ENCODE data around the gene REXO1.
A peak's percentile ranks its signal among the peaks of the same experiment; 100 is the strongest.

The REXO1 gene

GRCh38 chr19:1774989-1775772 lies 73.1 kb downstream of the REXO1 start:
- peak; percentile 57 for DNase-seq (ENCODE audit: insufficient read length, low spot score)
- no peak for FAIRE-seq

DNA sequence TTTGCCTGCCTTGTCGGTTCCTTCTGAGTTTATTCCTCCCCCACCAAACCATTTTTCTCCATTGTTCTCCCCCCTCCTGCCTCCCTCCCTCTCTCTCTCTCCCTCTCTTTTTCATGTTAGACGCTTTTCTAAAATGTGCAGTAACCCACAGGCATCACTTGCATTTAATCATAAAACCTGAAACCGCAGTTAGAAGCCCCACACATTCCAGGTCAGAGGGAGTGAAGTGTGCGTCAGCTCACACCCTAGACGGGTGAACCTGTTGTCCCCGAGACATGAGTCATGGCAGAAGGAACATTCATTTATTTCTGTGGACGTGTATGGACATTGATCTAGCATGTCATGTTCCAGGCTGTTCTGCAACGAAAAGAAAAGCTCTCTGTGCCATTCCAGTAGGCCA lies 75.1 kb downstream of the REXO1 start:
- DNase-seq (ENCODE audit: insufficient read length, low spot score) (peak; percentile 77), FAIRE-seq (peak; percentile 28)

DNA sequence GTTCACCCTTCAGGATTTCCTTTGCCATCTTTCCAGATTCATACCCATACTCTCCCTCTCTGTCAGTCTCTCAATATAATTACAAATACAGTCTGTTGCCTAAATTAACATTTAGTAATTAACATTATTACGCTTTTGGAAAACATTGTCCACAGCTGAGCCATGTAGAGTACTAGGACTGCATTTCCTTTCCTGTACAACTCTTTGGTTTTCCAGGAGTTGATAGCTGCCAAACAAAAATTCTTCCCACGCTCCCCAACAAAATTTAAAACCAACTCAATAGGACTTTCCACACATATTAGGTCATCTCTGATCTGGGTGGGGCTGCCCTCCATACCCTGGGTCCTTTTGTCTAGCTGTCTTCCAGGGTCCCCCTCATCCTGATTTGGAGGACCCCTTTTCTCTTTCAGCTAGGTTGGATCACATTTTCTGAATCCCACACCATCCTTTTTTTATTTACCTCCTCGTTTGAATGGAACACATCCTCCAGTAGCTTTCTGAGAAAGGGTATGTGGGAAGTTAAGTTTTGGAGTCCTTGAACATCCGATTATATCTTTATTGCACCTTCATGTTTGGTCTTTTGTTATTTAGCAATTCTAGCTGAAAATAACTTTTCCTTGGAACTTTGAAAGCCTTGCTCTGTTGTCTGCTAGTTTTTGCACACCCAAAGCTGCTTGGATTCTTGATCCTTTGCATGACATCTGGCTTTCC lies 77.3 kb downstream of the REXO1 start:
- no peak for FAIRE-seq
- DNase-seq (ENCODE audit: insufficient read length, low spot score), result no peak

GRCh38 chr19:1769645-1769985 lies 78.7 kb downstream of the REXO1 start:
- no peak for FAIRE-seq
- DNase-seq (ENCODE audit: insufficient read length, low spot score), result no peak

DNA sequence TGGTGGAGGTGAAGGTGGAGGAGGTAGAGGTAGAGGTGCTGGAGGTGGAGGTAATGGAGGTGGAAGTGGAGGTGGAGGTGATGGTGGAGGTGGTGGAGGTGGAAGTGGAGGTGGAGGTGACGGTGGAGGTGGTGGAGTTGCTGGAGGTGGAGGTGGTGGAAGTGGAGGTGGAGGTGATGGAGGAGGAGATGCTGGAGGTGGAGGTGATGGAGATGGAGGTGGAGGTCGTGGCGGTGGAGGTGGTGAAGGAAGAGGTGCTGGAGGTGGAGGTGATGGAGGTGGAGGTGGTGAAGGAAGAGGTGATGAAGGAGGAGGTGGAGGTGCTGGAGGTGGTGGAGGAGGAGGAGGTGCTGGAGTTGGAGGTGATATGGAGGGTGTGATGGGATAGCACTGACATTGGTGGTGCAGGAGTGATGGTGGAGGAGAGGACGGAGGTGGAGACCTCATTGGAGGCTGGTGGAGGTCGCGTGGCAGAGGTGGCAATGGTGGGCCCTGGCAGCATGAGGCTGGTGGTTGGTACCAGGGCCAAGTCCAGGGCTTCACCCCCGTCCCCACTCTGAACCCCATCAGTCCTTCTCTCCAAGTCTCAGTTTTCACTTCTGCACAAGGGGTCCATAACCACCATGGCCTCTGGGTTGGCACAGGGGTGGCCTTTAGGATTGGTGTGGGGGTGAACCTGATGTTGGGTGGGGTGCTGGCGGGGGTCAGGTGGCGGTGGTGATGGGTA lies 79.2 kb downstream of the REXO1 start:
- FAIRE-seq, result peak; percentile 79
- no peak for DNase-seq (ENCODE audit: insufficient read length, low spot score)

DNA sequence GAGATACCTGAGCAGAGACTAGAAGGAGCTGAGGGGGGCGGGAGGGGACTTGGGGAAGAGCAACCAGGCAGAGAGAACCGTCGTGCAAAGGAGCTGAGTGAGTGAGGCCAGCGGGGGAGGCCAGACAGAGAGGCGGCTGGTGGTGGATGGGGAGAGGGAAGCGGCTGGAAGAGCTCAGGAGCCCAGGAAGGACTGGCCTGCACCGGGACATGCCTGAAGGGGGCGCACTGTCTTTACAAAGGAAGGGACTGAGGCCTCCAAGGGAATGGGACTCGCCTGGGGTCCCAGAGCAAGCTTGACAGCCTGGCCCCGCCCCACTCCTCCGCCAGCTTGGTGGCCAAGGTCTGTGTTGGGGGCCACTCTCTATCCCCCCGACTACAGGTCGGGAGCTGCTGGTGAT lies 80.0 kb downstream of the REXO1 start:
- DNase-seq (ENCODE audit: insufficient read length, low spot score), result no peak
- no peak for FAIRE-seq

DNA sequence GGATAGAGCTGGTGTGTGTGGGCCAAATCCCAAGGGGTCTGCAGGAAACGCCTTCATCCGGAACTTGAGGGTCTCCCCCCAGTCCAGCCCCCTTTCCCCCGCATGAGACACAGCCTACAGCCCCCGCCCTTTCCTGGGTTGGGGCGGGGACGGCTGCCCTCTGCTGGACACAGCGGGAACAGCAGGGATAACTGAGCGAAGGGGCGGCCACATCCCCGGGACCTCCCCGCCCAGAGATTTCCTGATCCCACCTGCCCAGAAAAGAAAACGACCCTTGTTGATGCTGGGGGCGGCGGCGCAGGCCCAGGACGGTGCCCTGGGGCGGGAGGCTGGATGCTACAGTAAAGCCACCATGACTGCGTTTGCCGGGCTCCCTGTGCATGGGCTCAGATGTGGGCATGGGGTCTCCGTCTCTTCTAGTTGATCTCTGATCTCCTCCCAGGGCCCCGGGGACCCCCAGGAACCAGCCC lies 80.8 kb downstream of the REXO1 start:
- DNase-seq (ENCODE audit: insufficient read length, low spot score) (peak; percentile 75), FAIRE-seq (no peak)

- no peak for FAIRE-seq
- DNase-seq (ENCODE audit: insufficient read length, low spot score), result no peak
These were observed 81.4 kb downstream of the REXO1 start for GRCh38 chr19:1766800-1767352.

DNA sequence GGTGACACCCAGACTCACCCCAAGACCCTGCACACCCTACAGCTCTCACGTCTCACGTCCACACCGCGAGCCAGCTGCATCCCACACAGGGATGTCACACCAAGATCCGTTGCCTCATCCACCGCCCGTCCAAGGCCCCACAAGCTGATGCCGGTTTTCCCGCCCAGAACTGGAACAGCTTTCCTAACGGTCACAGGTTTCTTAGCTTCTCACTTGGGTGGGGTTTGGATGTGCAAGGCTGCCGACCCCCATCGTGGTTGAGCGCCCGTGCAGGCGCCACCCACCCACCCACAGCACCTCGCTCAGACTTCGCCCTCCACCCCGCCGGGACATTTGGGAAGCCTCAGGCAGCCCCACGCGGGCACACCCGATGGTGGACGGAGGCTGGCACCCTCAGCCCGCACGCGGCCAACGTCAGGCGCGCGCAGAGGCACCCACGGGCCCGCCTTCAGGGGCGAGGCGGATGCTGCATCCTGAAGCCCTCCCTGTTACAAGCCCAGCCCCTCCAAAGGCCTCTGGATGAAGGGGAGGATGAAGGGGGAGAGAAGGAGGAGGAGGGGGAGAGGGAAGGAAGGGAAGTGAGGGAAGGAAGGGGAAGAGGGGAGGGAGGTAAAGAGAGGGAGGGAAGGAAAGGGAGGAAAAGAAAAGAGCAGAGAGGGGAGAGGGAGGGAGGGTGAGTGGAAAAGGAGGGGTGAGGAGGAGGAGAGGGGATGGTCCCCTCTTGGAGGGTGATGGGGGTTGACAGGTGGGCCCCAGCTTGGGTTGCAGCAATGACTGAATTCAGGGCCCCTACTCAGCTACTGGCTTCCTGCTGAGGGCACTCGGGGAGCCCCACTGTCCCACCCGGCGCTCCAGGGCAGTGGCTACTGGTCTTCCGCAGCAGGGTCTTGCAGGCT lies 82.1 kb downstream of the REXO1 start:
- DNase-seq (ENCODE audit: insufficient read length, low spot score) (no peak), FAIRE-seq (no peak)
